ENCODE measurements around the gene SKAP2. TPM values are rescaled to one million over a fixed set of nuclear protein-coding genes. Genes with fewer than 3 reads are reported as not detected.

Gene SKAP2
- total RNA-seq, 1 donor = 10.4 TPM

DNA sequence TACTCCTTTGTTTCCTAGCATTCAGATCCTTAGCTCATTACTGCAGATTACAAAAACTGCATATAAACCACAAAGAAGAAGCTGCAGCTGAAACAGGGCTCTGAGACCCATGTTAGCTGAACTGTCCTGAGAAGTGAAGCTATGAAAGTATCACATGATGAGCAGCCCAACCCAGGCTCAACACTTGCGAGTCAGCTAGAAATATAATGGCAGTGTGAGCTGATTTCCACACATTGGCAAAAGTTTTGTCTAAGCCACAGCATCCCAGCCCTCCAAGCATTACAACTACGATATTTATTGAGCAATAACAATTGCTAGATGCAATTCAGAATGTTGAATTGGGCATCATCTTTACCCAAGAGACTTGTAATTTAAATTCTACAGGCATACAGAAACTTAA lies 34.5 kb upstream of the SKAP2 start:
- TF ChIP-seq, protein P1, sequence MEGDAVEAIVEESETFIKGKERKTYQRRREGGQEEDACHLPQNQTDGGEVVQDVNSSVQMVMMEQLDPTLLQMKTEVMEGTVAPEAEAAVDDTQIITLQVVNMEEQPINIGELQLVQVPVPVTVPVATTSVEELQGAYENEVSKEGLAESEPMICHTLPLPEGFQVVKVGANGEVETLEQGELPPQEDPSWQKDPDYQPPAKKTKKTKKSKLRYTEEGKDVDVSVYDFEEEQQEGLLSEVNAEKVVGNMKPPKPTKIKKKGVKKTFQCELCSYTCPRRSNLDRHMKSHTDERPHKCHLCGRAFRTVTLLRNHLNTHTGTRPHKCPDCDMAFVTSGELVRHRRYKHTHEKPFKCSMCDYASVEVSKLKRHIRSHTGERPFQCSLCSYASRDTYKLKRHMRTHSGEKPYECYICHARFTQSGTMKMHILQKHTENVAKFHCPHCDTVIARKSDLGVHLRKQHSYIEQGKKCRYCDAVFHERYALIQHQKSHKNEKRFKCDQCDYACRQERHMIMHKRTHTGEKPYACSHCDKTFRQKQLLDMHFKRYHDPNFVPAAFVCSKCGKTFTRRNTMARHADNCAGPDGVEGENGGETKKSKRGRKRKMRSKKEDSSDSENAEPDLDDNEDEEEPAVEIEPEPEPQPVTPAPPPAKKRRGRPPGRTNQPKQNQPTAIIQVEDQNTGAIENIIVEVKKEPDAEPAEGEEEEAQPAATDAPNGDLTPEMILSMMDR (IDR thresholded peaks at IDR 0.05; ENCODE audit: insufficient read depth, low read depth, low read length) = no peak
- no peak for DNase-seq (ENCODE audit: low read depth)
- no peak overlapping the region for H3K4me3 ChIP-seq (ENCODE audit: low read depth, low read length)

DNA sequence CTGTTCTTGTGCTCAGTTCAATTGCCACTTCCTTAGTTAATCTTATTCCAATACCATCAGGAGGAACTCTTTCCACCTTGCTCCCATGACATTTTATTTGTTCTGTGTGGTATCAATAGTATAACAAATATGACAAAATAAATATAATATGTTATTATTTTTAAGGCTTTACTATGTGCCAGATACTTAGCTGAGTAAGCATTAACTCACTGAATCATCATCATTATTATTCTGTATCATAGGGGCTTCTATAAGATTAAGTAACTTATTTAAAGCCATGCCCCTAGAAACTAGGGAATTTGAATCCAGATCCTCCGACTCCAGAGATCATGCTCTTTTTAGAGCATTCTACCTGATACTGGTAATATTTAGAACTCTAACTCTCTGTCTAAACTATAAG lies 33.5 kb upstream of the SKAP2 start:
- TF ChIP-seq, protein P1 (IDR thresholded peaks at IDR 0.05; ENCODE audit: insufficient read depth, low read depth, low read length) = no peak
- no peak for DNase-seq (ENCODE audit: low read depth)
- H3K4me3 ChIP-seq (ENCODE audit: low read depth, low read length) = no peak overlapping the region

DNA sequence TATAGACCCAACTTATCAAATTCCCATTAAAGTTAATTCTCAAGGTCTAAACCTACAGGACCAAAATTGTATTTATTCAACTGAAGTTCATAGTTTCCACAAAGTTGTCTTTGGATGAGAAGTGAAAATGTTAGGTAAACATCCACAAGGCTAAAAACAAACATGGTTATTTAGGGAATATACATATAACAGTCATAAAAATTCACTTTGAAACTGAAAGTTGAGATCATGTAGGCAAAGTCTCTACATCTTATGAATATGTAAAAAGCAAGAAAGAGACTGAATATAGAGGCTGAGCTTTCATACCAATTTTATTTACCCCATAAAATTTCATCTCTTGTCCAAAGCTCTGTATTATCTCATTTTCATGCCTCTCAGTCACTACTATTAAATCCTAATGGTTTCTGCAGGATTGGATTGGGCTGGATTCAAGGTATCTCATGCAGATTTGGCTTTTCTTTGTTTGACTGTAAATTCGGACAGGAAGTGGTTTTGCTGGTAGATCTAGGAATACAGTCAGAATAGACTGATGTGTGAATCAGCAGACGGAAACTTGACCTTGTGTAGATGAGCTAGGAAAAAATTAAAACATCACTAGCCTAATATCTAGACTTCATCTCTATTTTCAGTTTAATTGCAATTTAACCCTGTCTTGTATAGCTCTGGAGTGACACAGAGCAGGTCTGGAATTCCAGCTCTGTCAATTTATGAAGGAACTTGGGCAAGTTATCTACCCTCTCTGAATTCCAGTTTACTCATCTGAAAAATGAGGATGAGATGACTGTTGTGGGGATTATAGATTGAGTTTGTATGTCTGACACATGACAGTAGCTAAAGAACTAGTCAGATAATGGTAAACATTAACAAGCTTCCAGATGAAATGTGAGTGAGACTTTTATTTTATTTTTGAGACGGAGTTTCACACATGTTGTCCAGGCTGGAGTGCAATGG lies 27.3 kb upstream of the SKAP2 start:
- peak; percentile 33 for DNase-seq (ENCODE audit: low read depth)
- no peak overlapping the region for H3K4me3 ChIP-seq (ENCODE audit: low read depth, low read length)
- TF ChIP-seq, protein P1 (IDR thresholded peaks at IDR 0.05; ENCODE audit: insufficient read depth, low read depth, low read length) = no peak

DNA sequence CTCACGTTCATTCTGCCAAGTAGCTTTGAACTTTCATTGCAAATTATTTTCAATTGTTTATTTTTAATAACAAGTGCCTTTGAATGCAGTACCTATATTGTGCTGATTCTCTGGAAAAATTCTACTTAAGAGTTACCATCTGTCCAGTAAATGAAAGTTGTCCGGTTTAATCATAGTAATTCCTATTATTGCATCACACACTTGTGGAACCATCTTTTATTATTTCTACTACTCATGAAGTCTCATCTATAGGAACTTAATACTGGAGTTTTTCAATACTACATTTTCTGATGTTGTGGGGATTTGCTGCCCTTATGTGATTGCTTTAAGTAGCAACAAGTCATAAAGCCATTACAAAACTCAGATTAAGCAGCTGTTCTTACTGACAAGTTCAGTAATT lies 16.5 kb upstream of the SKAP2 start:
- no peak for DNase-seq (ENCODE audit: low read depth)
- no peak overlapping the region for H3K4me3 ChIP-seq (ENCODE audit: low read depth, low read length)
- TF ChIP-seq, protein P1 (IDR thresholded peaks at IDR 0.05; ENCODE audit: insufficient read depth, low read depth, low read length) = no peak

DNA sequence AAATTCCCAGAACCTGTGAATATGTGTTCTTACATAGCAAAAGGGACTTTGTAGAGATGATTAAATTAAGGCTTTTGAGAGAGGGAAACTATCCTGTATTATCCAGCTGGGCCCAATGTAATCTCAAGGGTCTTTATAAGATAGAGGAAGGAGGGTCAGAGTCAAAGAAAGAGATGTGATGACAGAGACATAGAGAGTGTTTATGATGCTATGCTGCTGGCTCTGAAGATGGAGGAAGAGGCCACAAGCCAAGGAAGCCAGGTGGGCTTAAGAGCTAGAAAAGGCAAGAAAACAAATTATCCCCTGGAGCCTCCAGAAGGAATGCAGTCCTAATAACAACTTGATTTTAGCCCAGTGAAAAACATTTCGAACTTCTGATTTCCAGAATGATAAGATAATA lies 15.3 kb upstream of the SKAP2 start:
- TF ChIP-seq, protein P1 (IDR thresholded peaks at IDR 0.05; ENCODE audit: insufficient read depth, low read depth, low read length) = no peak
- DNase-seq (ENCODE audit: low read depth) = no peak
- no peak overlapping the region for H3K4me3 ChIP-seq (ENCODE audit: low read depth, low read length)

DNA sequence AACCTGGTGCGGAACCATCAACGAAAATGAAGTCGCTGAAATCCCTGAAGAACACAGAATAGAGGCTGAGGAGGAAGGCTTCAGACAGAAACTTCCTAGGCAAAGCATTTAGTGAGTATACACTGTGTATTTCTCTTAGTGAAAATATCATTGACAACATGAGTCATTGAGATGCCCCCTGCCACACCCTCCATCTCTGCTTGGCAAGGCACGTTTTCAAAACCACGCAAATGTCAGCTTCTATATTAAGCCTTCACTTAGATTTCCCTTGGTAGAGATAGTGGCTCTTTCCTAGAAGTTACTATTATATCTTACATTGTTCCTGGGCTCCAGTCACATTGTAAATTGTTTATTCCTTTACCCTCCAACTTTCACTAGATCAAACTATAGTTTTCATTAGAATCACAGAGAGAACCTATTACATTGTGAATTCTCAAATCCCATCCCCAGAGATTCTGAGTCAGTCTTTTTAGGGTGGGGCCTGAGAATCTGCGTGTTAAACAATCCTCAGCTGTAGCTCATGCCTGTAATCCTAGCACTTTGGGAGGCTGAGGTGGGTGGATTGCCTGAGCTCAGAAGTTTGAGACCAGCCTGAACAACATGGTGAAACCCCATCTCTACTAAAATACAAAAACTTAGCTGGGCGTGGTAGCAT lies 4.6 kb upstream of the SKAP2 start:
- TF ChIP-seq, protein P1 (IDR thresholded peaks at IDR 0.05; ENCODE audit: insufficient read depth, low read depth, low read length) = no peak

More for the DNA sequence above, 4.6 kb upstream of the SKAP2 start:
- no peak overlapping the region for H3K4me3 ChIP-seq (ENCODE audit: low read depth, low read length)
- DNase-seq (ENCODE audit: low read depth) = no peak
